Stomach (tissue), 19 donors: ENCODE measurements around the gene GJD4. TPM values are rescaled to one million over a fixed set of nuclear protein-coding genes. Genes with fewer than 3 reads are reported as not detected.

Experiments
- DNase-seq, 2 donors: peaks; one replicate each; pipeline versions ENCODE4 v3.0.0 to v3.0.0-alpha.2; 2013 to 2019
- H3K27ac ChIP-seq, 5 donors: fragments of 200-600 bp in 4 of 5; sonication (generic) in 4 of 5; one replicate each; pipeline ENCODE4 v1.5.1; 2013 to 2019; ENCODE audit warnings: mild to moderate bottlenecking in 1 of 5, moderate library complexity in 1 of 5
- H3K27me3 ChIP-seq, 3 donors: fragments of 200-600 bp; sonication (generic); one replicate each; pipeline ENCODE4 v1.5.1; 2017 to 2019; ENCODE audit warnings: mixed run types in 1 of 3
- H3K36me3 ChIP-seq, 4 donors: fragments of 200-600 bp; sonication (generic); 1 replicate in 3 of 4; 2 replicates in 1 of 4; pipeline ENCODE4 v1.5.1; 2016 to 2019
- H3K4me1 ChIP-seq, 4 donors: fragments of 200-600 bp; sonication (generic); one replicate each; pipeline ENCODE4 v1.5.1; 2016 to 2019
- H3K4me3 ChIP-seq, 4 donors: fragments of 200-600 bp; sonication (generic) in 3 of 4; one replicate each; pipeline ENCODE4 v1.5.1; 2016 to 2019; ENCODE audit warnings: mild to moderate bottlenecking in 1 of 4
- H3K9me3 ChIP-seq, 4 donors: fragments of 200-600 bp; sonication (generic); one replicate each; pipeline ENCODE4 v1.5.1; 2016 to 2019
- CTCF ChIP-seq, 7 experiments: fragments of 450-650 bp in 4 of 7; fragments of 200-600 bp in 3 of 7; sonication (generic) in 3 of 7; IDR thresholded peaks; one replicate each; pipeline ENCODE4 v1.5.1; 2016 to 2019; ENCODE audit warnings: antibody characterized with exemption in 7 of 7, control low read depth in 2 of 7, mild to moderate bottlenecking in 1 of 7
- EP300 ChIP-seq: sonication (generic); formaldehyde crosslinking; IDR thresholded peaks from one replicate; pipeline ENCODE4 v1.6.1; 2017; ENCODE audit warnings: antibody characterized with exemption
- POLR2A ChIP-seq, 4 donors: fragments of 450-650 bp; IDR thresholded peaks; one replicate each; pipeline ENCODE4 v1.6.1; 2016; ENCODE audit warnings: antibody characterized with exemption in 4 of 4, control low read depth in 2 of 4, mild to moderate bottlenecking in 1 of 4, moderate library complexity in 1 of 4
- POLR2AphosphoS5 ChIP-seq, 3 donors: sonication (generic); formaldehyde crosslinking; IDR thresholded peaks; one replicate each; pipeline ENCODE4 v1.6.1; 2016; ENCODE audit warnings: antibody characterized with exemption in 3 of 3
- WGBS, 5 donors: extraction: QIAGEN DNeasy Blood & Tissue Kit in 3 of 5; methylation state at CpG; one replicate each; pipeline versions ENCODE4 v1.1.5 to v1.1.7; 2013 to 2018; 5-methylcytosine and 5-hydroxymethylcytosine counted together
- intact Hi-C: fragments of 100-400 bp; cut with DNase I; formaldehyde crosslinking; loops from one replicate; pipeline ENCODE4 v1.15.1; 2023; ENCODE audit warnings: low total_unique reads
- long read RNA-seq, 10 donors: transcript quantifications; one replicate each; lab custom pipeline, GENCODE V29; 2026
- polyA plus RNA-seq, 3 donors: library from polyadenylated mRNA; stranded (reverse); fragments of 200-250 nt; gene quantifications; one replicate each; pipeline ENCODE4 v1.2.3, GENCODE V29; 2013
- total RNA-seq, 5 donors: library from RNA; depleted of rRNA; stranded (reverse); fragments of >200 nt; gene quantifications; one replicate each; pipeline versions ENCODE4 v1.1.0 to v1.2.3, GENCODE V29; 2014 to 2016
- donor health status: healthy with polysubstance abuse.
- donor health status: Bipolar disorder and iron deficiency.
- donor health status: healthy.

Gene GJD4, protein sequence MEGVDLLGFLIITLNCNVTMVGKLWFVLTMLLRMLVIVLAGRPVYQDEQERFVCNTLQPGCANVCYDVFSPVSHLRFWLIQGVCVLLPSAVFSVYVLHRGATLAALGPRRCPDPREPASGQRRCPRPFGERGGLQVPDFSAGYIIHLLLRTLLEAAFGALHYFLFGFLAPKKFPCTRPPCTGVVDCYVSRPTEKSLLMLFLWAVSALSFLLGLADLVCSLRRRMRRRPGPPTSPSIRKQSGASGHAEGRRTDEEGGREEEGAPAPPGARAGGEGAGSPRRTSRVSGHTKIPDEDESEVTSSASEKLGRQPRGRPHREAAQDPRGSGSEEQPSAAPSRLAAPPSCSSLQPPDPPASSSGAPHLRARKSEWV
- total RNA-seq: not detected
- not detected for polyA plus RNA-seq
- long read RNA-seq, donor 1: 0 reads
- long read RNA-seq, donor 2: 0 reads
- long read RNA-seq, donor 3: 0 reads
- long read RNA-seq, donor 4: 0 reads
- long read RNA-seq, donor 5: 0 reads
- long read RNA-seq, donor 6: 0 reads
- long read RNA-seq, donor 7: 0 reads
- long read RNA-seq, donor 8: 0 reads
- long read RNA-seq, donor 9: 0 reads
- long read RNA-seq, donor 10: 0 reads

GRCh38 chr10:35605191-35605590 lies at the start of gene GJD4:
Gene GJD4, plus strand, starts transcription at chr10:35605341. Its CDS starts 227 bp downstream, at chr10:35605568.
- Histone ChIP-seq H3K36me3 (no peaks in the 10 kb centered on the region), H3K9me3 (peaks cover 0 to 7% (median 3%) of the 10 kb centered on the region in 4 donors), H3K27me3 (peaks cover 0 to 63% (median 23%) of the 10 kb centered on the region in 3 donors), H3K4me3 (no peak within 1 kb of the TSS), H3K4me1 (peaks cover 11 to 13% (median 12%) of the 10 kb centered on the region in 4 donors), H3K27ac (no peak within 1 kb of the TSS)
- intact Hi-C loops: no loop called here
- WGBS, 5 donors: 56 to 68% (median 58%) methylated on average over 8 of the region's 8 CpGs
- TF ChIP-seq CTCF (IDR thresholded peaks at IDR 0.05) (no peak), EP300 (no peak), POLR2A (IDR thresholded peaks at IDR 0.05) (no peak), POLR2AphosphoS5 (IDR thresholded peaks at IDR 0.05) (no peak)
- no peak for DNase-seq

DNA sequence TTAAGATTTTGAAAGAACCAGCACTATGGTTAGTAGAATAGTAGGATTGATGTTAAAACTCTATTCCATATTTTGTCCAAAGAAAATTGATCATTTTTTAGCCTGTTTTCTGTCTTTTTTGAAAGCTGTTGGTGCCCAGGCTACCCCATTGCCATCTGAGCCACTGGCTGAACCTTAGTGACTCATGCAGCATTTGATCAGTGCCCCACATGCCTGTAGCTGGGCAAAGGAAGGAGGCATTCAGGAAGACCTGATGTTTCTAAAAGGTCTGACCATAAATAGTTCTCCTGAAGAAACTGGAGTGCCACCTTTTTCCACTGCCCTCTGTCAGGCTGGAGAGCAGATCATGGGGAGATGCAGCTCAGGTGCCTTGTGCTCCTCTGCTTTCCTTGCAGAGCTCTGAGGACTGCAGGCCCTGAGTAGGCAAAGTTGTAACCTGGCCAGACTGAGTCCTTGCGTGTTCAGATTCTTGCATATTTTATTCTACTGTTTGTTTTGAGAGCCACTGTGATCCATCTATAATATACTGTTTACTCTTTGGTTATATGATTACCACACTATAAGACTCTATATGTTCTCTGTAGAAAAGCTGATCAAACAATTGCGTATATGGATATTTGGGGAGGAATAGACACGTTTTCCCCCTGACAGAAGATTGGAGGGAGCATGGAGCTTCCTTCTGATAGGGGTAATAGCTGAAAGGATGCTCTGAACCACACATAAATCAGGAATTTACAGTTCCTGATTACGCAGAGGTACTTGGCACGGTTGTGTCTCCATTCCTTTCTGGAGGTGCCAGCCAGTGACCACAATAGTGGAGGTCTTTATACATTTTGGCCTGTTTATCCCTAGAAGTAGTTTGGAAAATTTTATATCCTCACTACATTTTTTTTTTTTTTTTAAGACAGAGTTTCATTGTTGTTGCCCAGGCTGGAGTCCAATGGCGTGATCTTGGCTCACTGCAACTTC lies 48.9 kb upstream of the GJD4 start:
- H3K4me3 ChIP-seq: no peak overlapping the region
- intact Hi-C loops: no loop called here
- no peaks in the 10 kb centered on the region for H3K27me3 ChIP-seq
- H3K36me3 ChIP-seq: peaks cover 6 to 60% (median 51%) of the 10 kb centered on the region in 4 donors
- DNase-seq: no peak
- H3K27ac ChIP-seq: no peak overlapping the region
- peaks cover 0 to 4% (median 0%) of the 10 kb centered on the region in 4 donors for H3K4me1 ChIP-seq
- WGBS, 5 donors: 90 to 95% (median 93%) methylated on average over 6 of the region's 6 CpGs
- H3K9me3 ChIP-seq: no peaks in the 10 kb centered on the region
- TF ChIP-seq POLR2AphosphoS5 (IDR thresholded peaks at IDR 0.05) (no peak), EP300 (no peak), CTCF (IDR thresholded peaks at IDR 0.05) (no peak), POLR2A (IDR thresholded peaks at IDR 0.05) (no peak)

DNA sequence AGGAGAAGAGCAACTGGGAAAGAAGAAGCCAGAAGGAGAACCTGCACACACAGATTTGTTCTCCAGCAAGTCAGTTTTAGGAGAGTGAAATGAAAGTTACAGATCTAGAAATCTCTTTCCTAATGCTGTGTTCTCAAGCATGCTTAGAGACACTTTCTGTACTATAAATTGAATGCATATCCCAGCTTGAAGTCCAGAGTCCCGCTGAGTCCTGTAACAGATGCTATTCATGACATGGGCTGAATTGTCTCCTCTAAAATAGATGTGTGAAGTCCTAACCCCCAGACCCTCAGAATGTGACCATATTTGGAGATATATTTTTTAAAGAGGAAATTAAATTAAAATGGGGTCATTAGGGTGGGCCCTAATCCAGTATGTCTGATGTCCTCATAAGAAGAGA lies 46.9 kb upstream of the GJD4 start:
- H3K27me3 ChIP-seq: no peaks in the 10 kb centered on the region
- 93 to 100% (median 94%) methylated on average over 1 of the region's 1 CpG for WGBS, 5 donors
- no peak overlapping the region for H3K27ac ChIP-seq
- no peak for DNase-seq
- H3K4me3 ChIP-seq: no peak overlapping the region
- no peaks in the 10 kb centered on the region for H3K9me3 ChIP-seq
- peaks cover 0 to 4% (median 1%) of the 10 kb centered on the region in 4 donors for H3K4me1 ChIP-seq
- intact Hi-C loops: no loop called here
- TF ChIP-seq POLR2AphosphoS5 (IDR thresholded peaks at IDR 0.05) (no peak), CTCF (IDR thresholded peaks at IDR 0.05) (no peak), POLR2A (IDR thresholded peaks at IDR 0.05) (no peak), EP300 (no peak)
- H3K36me3 ChIP-seq: peaks cover 6 to 58% (median 48%) of the 10 kb centered on the region in 4 donors

GRCh38 chr10:35559416-35559815 lies 45.7 kb upstream of the GJD4 start:
- no peak overlapping the region for H3K4me3 ChIP-seq
- H3K27ac ChIP-seq: no peak overlapping the region
- intact Hi-C loops: no loop called here
- no peaks in the 10 kb centered on the region for H3K27me3 ChIP-seq
- H3K36me3 ChIP-seq: peaks cover 0 to 46% (median 36%) of the 10 kb centered on the region in 4 donors
- 95 to 99% (median 99%) methylated on average over 5 of the region's 5 CpGs for WGBS, 5 donors
- peaks cover 4 to 14% (median 9%) of the 10 kb centered on the region in 4 donors for H3K4me1 ChIP-seq
- DNase-seq: no peak
- TF ChIP-seq POLR2AphosphoS5 (IDR thresholded peaks at IDR 0.05): no peak
- no peak for TF ChIP-seq CTCF (IDR thresholded peaks at IDR 0.05)
- TF ChIP-seq EP300: no peak
- no peak for TF ChIP-seq POLR2A (IDR thresholded peaks at IDR 0.05)
- H3K9me3 ChIP-seq: no peaks in the 10 kb centered on the region
